Left ventricle myocardium superior (tissue), 1 donor: ENCODE measurements around the gene CKS1B. TPM values are rescaled to one million over a fixed set of nuclear protein-coding genes. Genes with fewer than 3 reads are reported as not detected.

Experiments used
- ATAC-seq: fragments of 200-7000 bp; cut with Tn5 transposase; one replicate; pipeline ENCODE4 v1.9.1; 2020; ENCODE audit warnings: mild to moderate bottlenecking, moderate library complexity
- DNase-seq: peaks from one replicate; pipeline ENCODE4 v3.0.0-alpha.2; 2020
- intact Hi-C: fragments of 100-400 bp; cut with micrococcal nuclease; formaldehyde crosslinking; loops from one replicate; pipeline ENCODE4 v1.11.0; 2022
- long read RNA-seq: library from polyadenylated mRNA; unstranded; transcript quantifications from one replicate; pipeline ENCODE4 v2.0.0, GENCODE V29; 2021
- total RNA-seq: library from RNA; stranded (reverse); fragmentation: NEBNext Ultra II Directional; extraction: Animal tissue kit (Norgen Biotek cat#: 25700); gene quantifications from one replicate; pipeline ENCODE4 v1.2.1, GENCODE V29; 2021
- donor health status: DM: no; HTN: yes; CAD: no; lungs with severe emphysema.

Gene CKS1B
- total RNA-seq, result 16.7 TPM
- long read RNA-seq, transcript CKS1B-201 (3 exons, 759 nt), result major isoform, 17 of 22 reads
- long read RNA-seq, partial matches to known transcripts, result 0 of 22 reads
- long read RNA-seq, other reads (novel, unspliced or antisense), result 1 of 22 reads

DNA sequence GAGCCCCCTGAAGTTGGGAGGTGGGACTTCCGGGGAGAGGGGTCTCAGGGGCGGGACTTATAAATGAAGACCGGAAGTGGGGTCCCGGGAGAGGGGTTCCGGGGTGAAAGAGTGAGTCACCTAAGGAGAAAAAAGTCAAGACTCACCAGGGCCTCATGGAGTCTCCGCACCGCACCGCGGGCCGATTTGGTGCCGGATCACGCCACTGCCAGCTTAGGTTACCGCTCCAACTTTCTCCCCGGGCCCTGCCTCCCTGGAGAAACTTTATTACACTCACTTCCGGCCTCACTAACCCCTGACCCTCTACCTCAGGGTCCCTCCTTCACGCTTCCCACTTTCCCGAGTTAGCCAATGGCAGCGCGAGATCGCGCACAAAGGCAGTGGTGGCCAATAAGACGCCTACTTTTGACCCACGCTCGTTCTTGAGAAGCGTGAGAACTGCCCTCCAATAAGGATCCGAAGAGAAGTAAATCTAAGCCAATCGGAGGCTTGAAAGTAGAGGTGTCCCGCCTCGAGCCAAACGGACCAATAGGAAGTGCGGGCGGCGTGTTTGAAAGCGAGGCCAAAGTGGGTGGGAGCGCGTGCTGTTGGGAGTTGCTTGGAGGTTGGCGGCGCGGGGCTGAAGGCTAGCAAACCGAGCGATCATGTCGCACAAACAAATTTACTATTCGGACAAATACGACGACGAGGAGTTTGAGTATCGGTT lies at the start of gene CKS1B:
Gene CKS1B (plus strand): TSS at position 580 of the 706 bp plus-strand sequence. CDS start 65 bp downstream, at position 645.
- ATAC-seq (peak; percentile 87), DNase-seq (peak; percentile 98)
- intact Hi-C loops, result no loop called here

- DNase-seq (no peak), ATAC-seq (no peak)
- intact Hi-C loops, result no loop called here
Observed at GRCh38 chr1:154925335-154926170, 48.9 kb upstream of the CKS1B start.

GRCh38 chr1:154926201-154926600 lies 48.3 kb upstream of the CKS1B start:
- intact Hi-C loops, result no loop called here
- ATAC-seq, result no peak
- no peak for DNase-seq

DNA sequence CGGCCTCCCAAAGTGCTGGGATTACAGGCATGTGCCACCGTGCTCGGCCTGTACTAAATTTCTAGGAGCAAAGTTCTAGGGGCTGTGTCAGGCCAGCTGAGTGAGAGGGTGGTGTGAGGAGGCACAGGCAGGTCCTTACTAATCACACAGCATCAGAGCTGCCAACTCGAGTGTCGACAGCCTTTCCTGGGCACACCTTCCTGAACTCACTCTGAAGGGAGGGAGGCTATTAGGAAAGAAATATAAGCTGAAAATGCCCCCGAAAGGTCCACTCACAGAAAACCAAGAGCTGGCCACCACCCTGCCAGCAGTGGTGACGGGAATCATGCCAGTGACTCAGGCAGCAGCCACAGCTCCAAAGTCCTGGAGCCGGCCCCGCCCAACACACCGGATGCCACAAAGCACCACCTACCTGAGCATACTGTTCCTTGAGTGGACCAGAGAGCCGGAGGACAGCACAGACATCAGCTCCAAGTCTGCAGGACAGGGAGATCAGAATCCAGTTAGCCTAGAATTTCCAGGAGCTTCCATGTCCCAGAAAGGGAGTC lies 42.5 kb upstream of the CKS1B start:
- ATAC-seq, result no peak
- DNase-seq, result peak; percentile 45
- intact Hi-C loops, result no loop called here

DNA sequence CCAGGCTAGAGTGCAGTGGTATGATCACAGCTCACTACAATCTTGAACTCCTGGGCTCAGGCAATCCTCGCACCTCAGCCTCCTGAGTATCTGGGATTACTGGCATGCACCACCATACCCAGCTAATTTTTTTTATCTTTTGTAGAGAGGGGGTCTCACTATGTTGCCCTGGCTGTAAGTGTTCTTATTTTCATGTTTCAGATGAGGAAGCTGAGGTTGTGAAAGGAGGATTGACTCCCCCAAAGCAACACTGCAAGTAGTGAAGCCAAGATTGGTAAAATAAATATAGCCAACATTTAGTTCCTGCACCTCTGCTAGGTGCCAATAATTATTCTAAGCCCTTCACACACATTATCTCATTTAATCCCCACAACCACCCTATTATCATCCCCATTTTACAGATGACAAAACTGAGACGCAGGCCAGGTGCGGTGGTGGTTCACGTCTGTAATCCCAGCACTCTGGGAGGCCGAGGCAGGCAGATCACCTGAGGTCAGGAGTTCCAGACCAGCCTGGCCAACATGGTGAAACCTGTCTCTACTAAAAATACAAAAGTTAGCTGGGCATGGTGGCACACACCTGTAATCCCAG lies 40.0 kb upstream of the CKS1B start:
- DNase-seq (no peak), ATAC-seq (no peak)
- intact Hi-C loops, result no loop called here

- no peak for ATAC-seq
- intact Hi-C loops, result no loop called here
Observed at GRCh38 chr1:154935749-154936554, 38.5 kb upstream of the CKS1B start.

GRCh38 chr1:154936555-154937084 lies 37.9 kb upstream of the CKS1B start, which contains the start of gene PMVK:
PMVK (minus strand) TSS chr1:154936719; CDS start chr1:154936685, 34 bp downstream.
- intact Hi-C loops, result no loop called here
- DNase-seq (peak; percentile 96), ATAC-seq (peak; percentile 93)

More at GRCh38 chr1:154935749-154936554, 38.5 kb upstream of the CKS1B start:
- DNase-seq, result no peak

DNA sequence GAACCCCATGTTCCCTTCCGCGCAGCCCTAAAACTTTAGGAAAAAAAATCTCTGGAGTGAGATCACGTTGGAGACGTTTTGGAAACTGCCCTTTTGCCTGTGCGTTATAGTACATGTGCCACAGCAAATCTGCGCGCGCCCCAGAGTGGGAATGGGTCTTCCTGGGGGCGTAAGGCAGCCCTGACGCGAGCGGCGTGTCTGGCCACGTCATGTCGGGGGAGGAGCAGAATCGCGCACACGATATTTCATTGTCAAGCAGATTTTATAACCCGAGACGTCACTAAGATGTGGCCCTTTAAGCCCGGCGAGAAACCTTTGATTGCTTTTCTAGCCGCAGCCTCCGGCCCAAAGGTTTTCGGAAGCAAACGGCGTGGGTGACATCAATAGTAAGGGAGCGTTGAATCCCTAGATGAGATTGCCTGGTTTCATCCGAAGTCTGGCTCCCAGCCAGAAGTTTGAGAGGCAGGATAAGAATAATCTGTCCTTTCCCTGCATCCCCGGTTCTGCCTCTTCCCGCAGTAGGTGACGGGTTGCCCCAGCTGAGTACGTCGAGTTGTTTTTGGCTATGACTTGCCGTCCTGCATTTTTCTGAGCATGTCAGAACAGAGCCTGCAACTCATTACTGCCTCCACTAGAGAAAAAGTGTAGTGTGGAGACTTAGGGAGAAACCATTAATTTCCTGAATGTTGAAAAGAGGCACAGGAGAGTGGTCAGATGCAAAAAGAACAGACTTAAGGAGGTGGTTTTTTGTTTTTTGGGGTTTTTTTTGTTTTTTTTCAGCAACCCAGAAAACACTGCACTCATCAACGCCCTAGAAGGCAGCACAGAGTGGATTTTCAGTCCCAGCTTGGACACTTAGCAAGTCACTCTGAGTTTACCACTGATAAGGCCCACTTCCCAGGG lies 37.1 kb upstream of the CKS1B start:
- DNase-seq, result peak; percentile 93
- intact Hi-C loops, result no loop called here
- peak; percentile 87 for ATAC-seq

DNA sequence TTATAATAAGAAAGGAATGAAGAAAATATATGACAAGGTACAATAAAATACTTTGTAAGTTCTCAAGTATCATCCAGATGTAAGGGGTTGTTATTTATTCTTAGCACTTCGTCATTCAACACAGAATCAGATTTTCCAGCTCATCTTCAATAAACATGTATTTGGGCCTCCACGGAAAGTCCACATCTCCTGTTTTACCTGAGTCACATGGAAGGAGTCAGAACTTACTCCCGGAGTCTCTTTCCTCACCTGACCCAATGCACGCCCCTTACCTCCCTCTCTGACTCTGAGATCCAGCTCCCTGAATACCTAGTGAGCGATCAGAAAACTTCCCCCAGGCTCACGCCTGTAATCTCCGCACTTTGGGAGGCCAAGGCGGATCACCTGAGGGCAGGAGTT lies 36.5 kb upstream of the CKS1B start:
- DNase-seq (no peak), ATAC-seq (no peak)
- intact Hi-C loops, result no loop called here

GRCh38 chr1:154938604-154939399 lies 35.7 kb upstream of the CKS1B start:
- ATAC-seq, result no peak
- intact Hi-C loops, result no loop called here
- DNase-seq, result no peak

DNA sequence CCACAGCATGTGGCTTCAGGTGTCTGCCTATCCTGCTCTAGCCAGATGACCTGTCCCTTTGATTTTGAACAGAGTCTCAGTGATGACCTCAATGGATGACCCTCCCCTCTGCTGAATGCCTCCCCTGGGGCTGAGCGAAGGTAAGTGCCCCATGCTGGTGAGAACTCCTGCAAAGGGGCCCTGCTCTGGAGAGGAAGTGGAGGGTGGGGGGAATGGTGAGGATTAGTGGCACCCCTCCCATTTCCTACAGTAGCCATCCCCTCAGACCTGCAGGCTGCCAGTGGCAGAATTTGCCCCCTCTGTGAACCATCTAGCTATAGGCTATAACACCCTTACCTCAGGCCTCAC lies 34.3 kb upstream of the CKS1B start:
- ATAC-seq (no peak), DNase-seq (no peak)
- intact Hi-C loops, result no loop called here

DNA sequence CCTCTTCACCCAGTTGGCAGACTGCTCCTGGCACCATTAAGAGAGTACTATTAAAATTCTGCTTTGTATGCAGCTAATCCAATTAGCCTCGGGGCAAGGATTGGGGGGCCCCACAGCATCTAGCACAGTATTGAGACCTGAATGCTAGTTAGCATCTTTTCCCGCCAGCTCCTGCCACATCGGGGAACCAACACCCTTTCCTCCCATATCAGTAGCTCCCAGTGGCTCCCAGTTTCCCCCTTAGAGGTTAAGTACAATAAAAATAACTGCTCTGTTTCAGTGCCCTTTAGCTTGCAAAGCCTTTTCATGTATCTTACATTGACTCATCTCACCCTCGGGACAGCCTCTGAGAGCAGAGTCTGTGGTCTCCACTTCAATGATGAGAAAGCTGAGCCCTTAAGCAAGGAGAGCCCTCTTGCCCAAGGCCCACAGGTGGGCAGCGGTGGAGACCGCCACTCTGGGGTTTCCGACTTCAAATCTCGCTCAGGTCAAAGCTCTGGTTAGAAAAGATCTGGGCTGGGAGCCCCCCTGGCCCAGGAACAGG lies 33.8 kb upstream of the CKS1B start:
- intact Hi-C loops, result no loop called here
- ATAC-seq (no peak), DNase-seq (no peak)

DNA sequence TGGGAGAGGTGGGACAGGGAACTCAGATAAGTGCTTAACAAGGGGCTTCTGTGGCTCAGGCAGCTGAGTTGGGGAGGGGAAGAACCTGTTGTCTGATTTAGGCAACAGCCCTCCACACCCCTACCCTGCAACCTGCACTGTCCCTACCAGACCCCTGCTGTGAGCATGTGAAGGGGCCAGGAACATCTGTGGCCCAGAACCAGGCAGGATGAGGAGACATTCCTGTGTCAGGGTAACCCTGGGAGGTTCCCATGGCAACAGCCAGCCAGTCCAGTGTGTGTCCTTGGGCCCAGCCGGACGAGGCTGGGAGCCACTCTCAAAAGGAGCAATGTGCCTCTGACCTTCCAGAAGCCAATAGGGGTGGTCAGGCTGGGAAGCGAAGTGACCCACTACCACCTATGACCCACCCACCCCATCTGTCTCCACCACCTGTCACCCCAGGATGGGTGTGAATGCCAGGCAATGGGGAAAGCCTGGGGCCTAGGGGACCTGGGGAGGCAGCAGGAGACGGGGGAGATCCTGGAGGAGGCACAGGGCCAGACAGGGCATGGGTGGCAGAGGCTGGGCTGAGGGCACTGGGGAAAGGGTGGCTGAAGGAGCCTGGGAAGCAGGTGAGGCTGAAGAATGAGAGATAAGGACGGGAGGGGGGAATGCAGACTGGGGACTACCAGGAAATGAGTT lies 33.0 kb upstream of the CKS1B start:
- no peak for ATAC-seq
- intact Hi-C loops, result no loop called here

DNA sequence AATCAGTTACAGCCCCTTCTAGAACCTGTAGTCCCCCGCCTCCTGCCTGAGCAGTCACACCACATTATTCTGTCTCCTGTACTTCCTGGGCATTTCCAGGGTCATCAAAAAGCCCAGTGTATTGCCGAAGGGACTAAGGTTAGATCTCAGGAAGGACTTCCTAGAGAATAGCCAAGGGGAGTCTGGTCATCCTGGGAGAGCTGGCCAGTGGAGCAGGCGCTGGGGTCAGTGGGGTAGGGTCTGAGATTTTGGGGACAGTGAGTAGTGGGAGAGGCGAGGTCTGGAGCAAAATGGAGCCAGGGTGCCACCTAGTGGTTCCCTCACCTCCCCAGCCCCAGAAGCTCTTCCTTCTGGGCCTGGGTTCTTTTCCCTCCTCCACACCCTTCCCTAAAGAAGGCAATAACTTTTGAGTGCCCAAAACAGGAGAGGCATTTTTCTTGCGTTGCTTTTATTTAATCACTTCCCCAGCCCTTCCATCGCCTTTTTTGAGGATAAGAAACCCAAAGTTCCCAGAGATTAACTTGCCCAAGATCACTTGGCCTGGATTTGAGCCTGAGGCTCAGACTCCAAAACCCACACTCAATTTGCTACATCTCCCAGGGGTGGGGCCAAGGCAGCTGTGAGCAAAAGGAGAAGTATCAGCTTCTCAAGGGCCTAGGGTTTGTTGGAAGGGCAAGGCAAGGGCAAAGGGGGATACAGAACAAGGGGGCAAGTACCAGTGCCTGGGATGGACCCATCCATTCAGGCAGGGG lies 30.7 kb upstream of the CKS1B start:
- intact Hi-C loops, result no loop called here
- peak; percentile 60 for ATAC-seq
- peak; percentile 51 for DNase-seq

More for the DNA sequence above, 33.0 kb upstream of the CKS1B start:
- peak; percentile 43 for DNase-seq
